Measurements from ENCODE around the gene CDH2. TPM values are rescaled to one million over a fixed set of nuclear protein-coding genes. Genes with fewer than 3 reads are reported as not detected.

CDH2 gene
- total RNA-seq, 1 experiment from 2014 or later = 36.2 TPM

DNA sequence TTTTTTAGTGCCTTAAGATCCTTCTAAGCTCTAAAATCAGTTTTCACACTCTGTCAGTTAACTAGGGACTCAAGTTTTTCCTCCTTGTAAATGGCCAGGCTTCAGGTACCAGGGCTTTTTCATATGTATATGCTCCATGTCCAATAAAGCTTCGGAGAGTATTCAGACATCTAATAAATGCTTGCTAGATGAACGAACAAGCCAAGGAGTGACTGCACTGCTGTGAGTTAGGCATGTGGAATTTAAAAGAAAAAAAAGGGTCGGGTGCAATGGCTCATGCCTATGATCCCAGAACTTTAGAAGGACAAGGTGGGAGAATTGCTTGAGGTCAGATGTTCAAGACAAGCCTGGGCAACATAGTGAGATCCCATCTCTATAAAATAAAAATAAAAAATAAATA is 81.9 kb downstream of the CDH2 start:
- Histone ChIP-seq H4K20me1 (ENCODE audit: control insufficient read depth, insufficient read depth, insufficient read length) (no peaks in the 10 kb centered on the region), H3K9me3 (ENCODE audit: control insufficient read depth, low read depth, low read length) (no peaks in the 10 kb centered on the region), H4K91ac (ENCODE audit: insufficient read length, low read depth, low read length) (no peak overlapping the region), H2BK12ac (ENCODE audit: insufficient read length, low read depth, low read length) (no peak overlapping the region), H3K18ac (ENCODE audit: insufficient read length, low read depth, low read length) (no peak overlapping the region), H2AK5ac (ENCODE audit: insufficient read length, low read length) (no peak overlapping the region), H3K4me1 (ENCODE audit: insufficient read depth, low read length) (no peaks in the 10 kb centered on the region), H2BK20ac (ENCODE audit: low read depth, low read length, poor library complexity, severe bottlenecking) (no peak overlapping the region), H3K27me3 (ENCODE audit: insufficient read depth, low read length) (peaks cover 4% of the 10 kb centered on the region; the same call in 1 of the 2 replicates), H3K27ac (ENCODE audit: insufficient read length, low read depth, low read length) (no peak overlapping the region), H3K14ac (ENCODE audit: insufficient read depth, low read length) (no peak overlapping the region), H3K79me2 (ENCODE audit: insufficient read depth, low read length) (no peaks in the 10 kb centered on the region), H3K23ac (ENCODE audit: insufficient read length, low read depth, low read length) (no peak overlapping the region), H3K4me2 (ENCODE audit: insufficient read depth, insufficient read length, low read length) (no peak overlapping the region), H4K5ac (ENCODE audit: insufficient read length, low read depth, low read length) (no peak overlapping the region), H3K4ac (ENCODE audit: low read depth, low read length) (no peak overlapping the region), H3K56ac (ENCODE audit: insufficient read length, low read depth, low read length) (no peak overlapping the region), H2BK120ac (ENCODE audit: low read depth, low read length, poor library complexity, severe bottlenecking) (no peak overlapping the region), H3T11ph (ENCODE audit: low read length) (no peak overlapping the region), H2BK5ac (ENCODE audit: insufficient read length, low read length) (no peak overlapping the region), H3K79me1 (ENCODE audit: insufficient read depth, low read depth, low read length, poor library complexity, severe bottlenecking) (no peaks in the 10 kb centered on the region), H3K9ac (ENCODE audit: extremely low read depth, insufficient read length, low read length) (no peak overlapping the region), H2AFZ (ENCODE audit: low read length) (no peak overlapping the region), H3K23me2 (ENCODE audit: insufficient read length, low read depth, low read length, poor library complexity, severe bottlenecking) (no peaks in the 10 kb centered on the region), H4K8ac (replicated peaks; ENCODE audit: insufficient read length, low read depth, low read length) (no peak overlapping the region), H2BK15ac (ENCODE audit: low read depth, low read length) (no peak overlapping the region)
- H3K9me3 Mint-ChIP-seq = no peaks in the 10 kb centered on the region
- no peak for DNase-seq
- peaks cover 0 to 3% of the 10 kb centered on the region in 2 experiments; a peak in 1 of 4 replicates for H3K4me1 Mint-ChIP-seq
- peaks cover 20% of the 10 kb centered on the region for H3K27me3 Mint-ChIP-seq (ENCODE audit: low read depth)
- no peak overlapping the region for H3K4me3 Mint-ChIP-seq
- no peak overlapping the region for H3K27ac Mint-ChIP-seq
- TF ChIP-seq, protein P1, sequence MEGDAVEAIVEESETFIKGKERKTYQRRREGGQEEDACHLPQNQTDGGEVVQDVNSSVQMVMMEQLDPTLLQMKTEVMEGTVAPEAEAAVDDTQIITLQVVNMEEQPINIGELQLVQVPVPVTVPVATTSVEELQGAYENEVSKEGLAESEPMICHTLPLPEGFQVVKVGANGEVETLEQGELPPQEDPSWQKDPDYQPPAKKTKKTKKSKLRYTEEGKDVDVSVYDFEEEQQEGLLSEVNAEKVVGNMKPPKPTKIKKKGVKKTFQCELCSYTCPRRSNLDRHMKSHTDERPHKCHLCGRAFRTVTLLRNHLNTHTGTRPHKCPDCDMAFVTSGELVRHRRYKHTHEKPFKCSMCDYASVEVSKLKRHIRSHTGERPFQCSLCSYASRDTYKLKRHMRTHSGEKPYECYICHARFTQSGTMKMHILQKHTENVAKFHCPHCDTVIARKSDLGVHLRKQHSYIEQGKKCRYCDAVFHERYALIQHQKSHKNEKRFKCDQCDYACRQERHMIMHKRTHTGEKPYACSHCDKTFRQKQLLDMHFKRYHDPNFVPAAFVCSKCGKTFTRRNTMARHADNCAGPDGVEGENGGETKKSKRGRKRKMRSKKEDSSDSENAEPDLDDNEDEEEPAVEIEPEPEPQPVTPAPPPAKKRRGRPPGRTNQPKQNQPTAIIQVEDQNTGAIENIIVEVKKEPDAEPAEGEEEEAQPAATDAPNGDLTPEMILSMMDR (conservative IDR thresholded peaks at IDR 0.05) = no peak
- WGBS (ENCODE audit: extremely low coverage, insufficient read length, low lambda C conversion rate) = no CpG with 5 or more reads among the region's 3 CpGs
- 0 out of 7 replicates have a peak, but pooled peaks cover 0 to 2% (median 0%) of the 10 kb centered on the region in 3 experiments for H3K36me3 Mint-ChIP-seq (ENCODE audit: insufficient read depth in 1 of 3, low read depth in 3 of 3)
